Astrocyte (in vitro differentiated cells and primary cell): ENCODE results near the gene EHD4.

Source experiments
- CTCF ChIP-seq: IDR thresholded peaks from 2 replicates; pipeline ENCODE4 v1.5.1; 2011; ENCODE audit warnings: low read depth, mild to moderate bottlenecking, inconsistent platforms, low read length, moderate library complexity; ENCODE audit not compliant: insufficient read depth
- EZH2 ChIP-seq: IDR thresholded peaks from 2 replicates; pipeline ENCODE4 v1.6.1; 2012; ENCODE audit warnings: mild to moderate bottlenecking, low read length, inconsistent platforms; ENCODE audit not compliant: insufficient read depth

GRCh38 chr15:41949401-41950126 is 22.8 kb downstream of the EHD4 start:
- no peak for TF ChIP-seq CTCF
- no peak for TF ChIP-seq EZH2
